ENCODE measurements around the gene ZNF442.
"Not testable (repeated sequence)": the region's sequence is repeated elsewhere in the genome, so short reads cannot be mapped to it uniquely, and the experiment has no call there.

The ZNF442 gene

DNA sequence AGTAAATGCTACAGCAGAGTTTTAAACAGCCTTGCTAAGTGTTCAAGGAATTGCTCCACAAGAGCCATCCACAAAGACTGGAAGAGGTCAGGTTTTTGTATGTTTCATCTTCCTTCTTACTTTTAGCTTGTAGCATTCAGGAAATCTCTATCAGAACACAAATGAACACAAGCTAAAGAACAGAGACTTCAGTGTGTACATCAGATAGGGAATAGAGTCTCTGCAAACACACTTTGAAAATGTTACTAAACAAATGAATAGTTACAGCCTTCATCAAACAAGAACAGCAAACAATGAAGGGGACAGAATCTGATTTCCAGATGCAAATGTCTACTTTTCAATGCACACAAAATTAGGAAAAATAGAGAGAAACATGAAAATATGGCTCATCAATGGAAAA, 39.8 kb downstream of the ZNF442 start:
- no peak for DNase-seq

DNA sequence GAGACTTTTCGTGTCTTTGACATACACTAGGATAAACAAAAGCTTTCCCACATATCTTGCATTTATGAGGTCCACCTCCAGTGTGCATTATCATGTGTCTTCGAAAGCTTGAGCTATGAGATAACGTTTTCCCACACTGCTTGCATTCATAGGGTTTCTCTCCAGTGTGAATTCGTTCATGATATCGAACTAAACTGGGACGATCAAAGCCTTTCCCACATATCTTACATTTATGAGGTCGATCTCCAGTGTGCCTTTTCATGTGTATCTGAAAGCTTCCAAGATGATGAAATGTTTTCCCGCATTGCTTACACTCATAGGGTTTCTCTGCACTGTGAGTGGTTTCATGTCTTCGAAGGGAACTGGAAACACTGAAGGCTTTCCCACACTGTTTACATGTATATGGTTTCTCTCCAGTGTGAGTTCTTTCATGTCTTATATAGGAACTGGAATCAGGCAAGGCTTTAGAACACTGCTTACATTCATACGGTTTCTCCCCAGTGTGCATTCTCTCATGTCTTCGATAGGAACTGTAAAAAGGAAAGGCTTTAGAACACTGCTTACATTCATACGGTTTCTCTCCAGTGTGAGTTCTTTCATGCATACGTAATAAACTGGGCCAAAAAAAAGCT, 46.6 kb downstream of the ZNF442 start:
- DNase-seq = no peak

DNA sequence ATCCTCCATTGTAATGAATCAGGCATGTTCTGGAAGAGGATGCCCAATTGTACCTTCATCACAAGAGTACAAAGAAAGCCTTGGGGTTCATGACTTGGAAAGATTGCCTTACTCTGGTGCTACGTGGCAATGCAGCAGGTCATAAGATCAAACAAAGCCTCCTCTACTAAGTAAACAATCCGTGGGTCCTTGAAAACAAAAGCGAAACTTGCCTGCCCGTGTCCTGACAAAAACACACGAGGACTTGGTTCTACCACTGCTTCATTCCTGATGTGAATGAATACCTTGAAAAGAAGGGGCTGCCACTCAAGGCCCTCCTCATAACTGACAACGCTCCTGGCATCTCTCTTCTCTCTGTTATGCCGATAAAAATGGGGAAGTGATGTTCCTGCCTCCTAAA, 50.9 kb downstream of the ZNF442 start:
- peak; percentile 24 for DNase-seq

DNA sequence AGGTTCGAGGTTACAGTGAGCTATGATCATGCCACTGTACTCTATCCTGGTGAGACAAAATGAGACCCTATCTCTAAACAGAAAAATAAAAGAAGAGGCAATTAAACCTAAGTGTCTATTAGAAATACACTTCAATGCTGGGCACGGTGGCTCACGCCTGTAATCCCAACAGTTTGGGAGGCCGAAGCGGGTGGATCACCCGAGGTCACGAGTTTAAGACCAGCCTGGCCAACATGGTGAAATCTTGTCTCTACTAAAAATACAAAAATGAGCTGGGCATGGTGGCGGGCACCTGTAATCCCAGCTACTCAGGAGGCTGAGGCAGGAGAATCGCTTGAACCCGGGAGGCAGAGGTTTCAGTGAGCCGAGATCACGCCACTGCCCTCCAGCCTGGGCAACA, 56.6 kb downstream of the ZNF442 start:
- DNase-seq = not testable (repeated sequence)

All from NCI-H2029 treated with DMSO at 0.1 percent for 48 hours (cell line).